Natural killer cell (primary cell): Measurements from ENCODE around the gene TMA7. TPM values are rescaled to one million over a fixed set of nuclear protein-coding genes. Genes with fewer than 3 reads are reported as not detected.

Source experiments
- ATAC-seq, 3 donors: fragments of 150-1000 bp in 2 of 3; fragments of 200-7000 bp in 1 of 3; cut with Tn5 transposase; 1 replicate in 1 of 3; 2 replicates in 2 of 3; pipeline ENCODE4 v1.10.0; 2021; ENCODE audit warnings: mild to moderate bottlenecking in 2 of 3, moderate library complexity in 2 of 3
- DNase-seq, 2 donors: peaks; one replicate each; pipeline versions ENCODE4 v3.0.0 to v3.0.0-alpha.2; 2013 to 2021; ENCODE audit warnings: mixed read lengths in 1 of 2
- H3K27ac ChIP-seq: one replicate; pipeline ENCODE4 v1.5.1; 2013; ENCODE audit warnings: mild to moderate bottlenecking, low read length
- H3K27me3 ChIP-seq: one replicate; pipeline ENCODE4 v1.6.1; 2013; ENCODE audit warnings: low read length; ENCODE audit not compliant: control insufficient read depth, insufficient read depth
- H3K36me3 ChIP-seq: one replicate; pipeline ENCODE4 v1.6.1; 2013; ENCODE audit warnings: low read length; ENCODE audit not compliant: control insufficient read depth, insufficient read depth
- H3K4me1 ChIP-seq: one replicate; pipeline ENCODE4 v1.6.1; 2013; ENCODE audit warnings: low read length; ENCODE audit not compliant: control insufficient read depth, insufficient read depth
- H3K4me3 ChIP-seq: one replicate; pipeline ENCODE4 v1.5.1; 2013; ENCODE audit warnings: low read length
- H3K9me3 ChIP-seq: one replicate; pipeline ENCODE4 v1.6.1; 2013; ENCODE audit warnings: low read length; ENCODE audit not compliant: control insufficient read depth, insufficient read depth
- H3K27ac Mint-ChIP-seq, 2 donors: one replicate each; pipeline ENCODE4 v1.8.0; 2022; ENCODE audit warnings: mild to moderate bottlenecking in 2 of 2, mixed read lengths in 2 of 2, moderate library complexity in 1 of 2
- H3K27me3 Mint-ChIP-seq, 2 donors: one replicate each; pipeline ENCODE4 v1.8.0; 2022; ENCODE audit warnings: low read depth in 2 of 2, mixed read lengths in 2 of 2
- H3K36me3 Mint-ChIP-seq: one replicate; pipeline ENCODE4 v1.8.0; 2022; ENCODE audit warnings: mixed read lengths
- H3K4me1 Mint-ChIP-seq, 2 donors: one replicate each; pipeline ENCODE4 v1.8.0; 2022; ENCODE audit warnings: mixed read lengths in 2 of 2
- H3K4me3 Mint-ChIP-seq: one replicate; pipeline ENCODE4 v1.8.0; 2022; ENCODE audit warnings: mild to moderate bottlenecking, moderate library complexity, mixed read lengths
- H3K9me3 Mint-ChIP-seq, 2 donors: one replicate each; pipeline ENCODE4 v1.8.0; 2022; ENCODE audit warnings: mixed read lengths in 2 of 2
- WGBS: methylation state at CpG from one replicate; pipeline ENCODE4 v1.1.7; 2013; ENCODE audit warnings: missing lambda C conversion rate; ENCODE audit not compliant: insufficient coverage; 5-methylcytosine and 5-hydroxymethylcytosine counted together
- intact Hi-C: fragments of 100-400 bp; cut with micrococcal nuclease; formaldehyde crosslinking; loops from one replicate; pipeline ENCODE4 v1.14.2; 2022
- total RNA-seq, 4 donors: library from RNA; stranded (reverse); fragments of 120-200 nt in 1 of 4; gene quantifications; one replicate each; pipeline versions ENCODE4 v1.2.3 to v1.2.4, GENCODE V29; 2013 to 2022
- TF ChIP-seq, protein P1 (sequence below): fragments of 200-600 bp; IDR thresholded peaks from one replicate; pipeline ENCODE4 v1.8.0; 2022; ENCODE audit warnings: antibody characterized with exemption

The TMA7 gene
- total RNA-seq, 3 donors from 2014 or later (not counting 1 experiment from before 2014, with no cell fraction given), result 192 to 239 (median 229) TPM

DNA sequence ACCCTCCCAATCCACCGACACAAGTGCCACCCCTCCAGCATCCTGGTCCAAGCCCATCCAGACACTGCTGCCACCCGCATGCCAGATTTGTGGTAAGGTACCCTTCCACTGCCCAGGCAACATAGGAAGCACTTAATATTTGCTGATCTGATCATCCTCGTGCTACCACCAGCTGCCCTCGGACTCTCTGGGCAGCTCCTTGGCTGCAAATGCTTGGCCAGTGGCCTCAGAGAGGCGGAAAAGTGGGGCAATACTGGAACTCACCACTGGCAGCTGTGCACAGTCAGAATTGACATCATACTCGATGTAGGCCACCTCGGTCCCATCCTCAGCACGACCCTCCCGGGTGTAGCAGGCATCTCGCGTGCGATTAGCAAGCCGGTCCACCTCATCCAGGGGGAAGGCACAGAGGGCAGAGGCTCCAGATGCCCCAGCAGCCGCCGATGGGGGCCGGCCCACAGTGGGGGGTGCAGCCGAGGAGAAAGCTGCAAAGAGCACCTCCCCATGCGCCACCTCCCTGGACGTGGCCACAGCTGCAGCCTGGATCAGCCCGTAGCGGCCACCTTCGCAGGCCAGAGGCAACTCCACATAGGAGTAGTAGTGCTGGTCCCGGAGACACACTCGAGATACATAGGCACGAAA is 16.7 kb upstream of the TMA7 start:
- no peaks in the 10 kb centered on the region for H3K9me3 ChIP-seq
- H3K4me1 Mint-ChIP-seq, result peaks cover 0 to 15% of the 10 kb centered on the region in 2 donors
- 92% methylated on average over 25 of the region's 25 CpGs for whole genome bisulfite sequencing
- H3K27me3 Mint-ChIP-seq, result peaks cover 0 to 5% of the 10 kb centered on the region in 2 donors
- no peak for ATAC-seq
- TF ChIP-seq, protein P1, sequence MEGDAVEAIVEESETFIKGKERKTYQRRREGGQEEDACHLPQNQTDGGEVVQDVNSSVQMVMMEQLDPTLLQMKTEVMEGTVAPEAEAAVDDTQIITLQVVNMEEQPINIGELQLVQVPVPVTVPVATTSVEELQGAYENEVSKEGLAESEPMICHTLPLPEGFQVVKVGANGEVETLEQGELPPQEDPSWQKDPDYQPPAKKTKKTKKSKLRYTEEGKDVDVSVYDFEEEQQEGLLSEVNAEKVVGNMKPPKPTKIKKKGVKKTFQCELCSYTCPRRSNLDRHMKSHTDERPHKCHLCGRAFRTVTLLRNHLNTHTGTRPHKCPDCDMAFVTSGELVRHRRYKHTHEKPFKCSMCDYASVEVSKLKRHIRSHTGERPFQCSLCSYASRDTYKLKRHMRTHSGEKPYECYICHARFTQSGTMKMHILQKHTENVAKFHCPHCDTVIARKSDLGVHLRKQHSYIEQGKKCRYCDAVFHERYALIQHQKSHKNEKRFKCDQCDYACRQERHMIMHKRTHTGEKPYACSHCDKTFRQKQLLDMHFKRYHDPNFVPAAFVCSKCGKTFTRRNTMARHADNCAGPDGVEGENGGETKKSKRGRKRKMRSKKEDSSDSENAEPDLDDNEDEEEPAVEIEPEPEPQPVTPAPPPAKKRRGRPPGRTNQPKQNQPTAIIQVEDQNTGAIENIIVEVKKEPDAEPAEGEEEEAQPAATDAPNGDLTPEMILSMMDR, result no peak
- H3K4me3 Mint-ChIP-seq, result no peak overlapping the region
- H3K27me3 ChIP-seq, result no peaks in the 10 kb centered on the region
- no peak for DNase-seq
- intact Hi-C loops, result no loop called here
- no peaks in the 10 kb centered on the region for H3K4me1 ChIP-seq
- no peaks in the 10 kb centered on the region for H3K9me3 Mint-ChIP-seq
- no peak overlapping the region for H3K4me3 ChIP-seq
- H3K36me3 ChIP-seq, result no peaks in the 10 kb centered on the region
- no peak overlapping the region for H3K27ac ChIP-seq
- no peak overlapping the region for H3K27ac Mint-ChIP-seq
- no peaks in the 10 kb centered on the region for H3K36me3 Mint-ChIP-seq

DNA sequence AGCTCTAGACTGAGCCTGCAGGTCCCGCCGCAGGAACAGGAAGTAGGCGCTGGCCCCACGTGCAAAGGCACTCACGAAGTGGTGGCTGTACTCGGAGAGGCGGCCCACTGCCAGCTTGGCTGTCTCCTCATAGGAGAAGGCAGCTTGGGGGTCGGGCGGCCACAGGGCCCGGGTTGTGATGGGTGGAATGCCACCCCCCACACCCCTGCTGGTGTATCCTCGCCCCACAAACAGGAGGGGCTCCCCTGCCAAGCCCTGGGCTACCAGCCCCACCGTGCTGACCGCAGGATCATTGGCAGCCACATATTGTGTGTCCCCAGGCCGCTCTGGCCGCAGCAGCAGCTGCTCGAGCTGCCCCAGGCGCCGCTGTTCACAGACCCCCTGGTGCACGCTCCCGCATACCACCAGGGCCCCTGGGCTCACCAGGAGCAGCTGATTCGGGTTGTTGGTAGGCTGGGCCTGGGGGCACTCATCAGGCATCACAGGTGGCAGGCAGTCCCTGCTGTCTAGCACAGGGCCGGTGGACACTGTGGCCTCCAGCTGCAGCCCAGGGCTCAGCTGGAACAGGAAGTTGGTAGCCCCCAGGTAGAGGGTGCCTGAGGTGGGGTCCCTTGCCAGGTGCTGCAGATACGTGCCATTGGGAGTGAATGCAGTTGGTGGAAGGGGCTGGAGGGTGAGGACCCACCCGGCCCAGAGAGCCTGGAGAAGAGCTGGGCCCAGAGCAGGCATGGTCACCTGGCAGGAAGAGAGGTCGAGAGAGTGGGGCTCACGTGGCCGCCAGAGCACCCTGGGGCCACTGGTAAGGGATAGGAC is 16.0 kb upstream of the TMA7 start:
- H3K9me3 ChIP-seq, result no peaks in the 10 kb centered on the region
- H3K36me3 ChIP-seq, result no peaks in the 10 kb centered on the region
- intact Hi-C loops, result no loop called here
- DNase-seq, result no peak
- H3K9me3 Mint-ChIP-seq, result no peaks in the 10 kb centered on the region
- TF ChIP-seq, protein P1, result no peak
- H3K27ac ChIP-seq, result no peak overlapping the region
- H3K36me3 Mint-ChIP-seq, result no peaks in the 10 kb centered on the region
- 93% methylated on average over 27 of the region's 27 CpGs for WGBS
- H3K27me3 ChIP-seq, result no peaks in the 10 kb centered on the region
- H3K27me3 Mint-ChIP-seq, result peaks cover 0 to 5% of the 10 kb centered on the region in 2 donors
- H3K4me3 ChIP-seq, result no peak overlapping the region
- ATAC-seq, result no peak
- H3K27ac Mint-ChIP-seq, result peak overlapping the region in 1 of 2 donors; percentile 13
- H3K4me1 ChIP-seq, result peaks cover 4% of the 10 kb centered on the region
- no peak overlapping the region for H3K4me3 Mint-ChIP-seq
- H3K4me1 Mint-ChIP-seq, result peaks cover 0 to 15% of the 10 kb centered on the region in 2 donors

DNA sequence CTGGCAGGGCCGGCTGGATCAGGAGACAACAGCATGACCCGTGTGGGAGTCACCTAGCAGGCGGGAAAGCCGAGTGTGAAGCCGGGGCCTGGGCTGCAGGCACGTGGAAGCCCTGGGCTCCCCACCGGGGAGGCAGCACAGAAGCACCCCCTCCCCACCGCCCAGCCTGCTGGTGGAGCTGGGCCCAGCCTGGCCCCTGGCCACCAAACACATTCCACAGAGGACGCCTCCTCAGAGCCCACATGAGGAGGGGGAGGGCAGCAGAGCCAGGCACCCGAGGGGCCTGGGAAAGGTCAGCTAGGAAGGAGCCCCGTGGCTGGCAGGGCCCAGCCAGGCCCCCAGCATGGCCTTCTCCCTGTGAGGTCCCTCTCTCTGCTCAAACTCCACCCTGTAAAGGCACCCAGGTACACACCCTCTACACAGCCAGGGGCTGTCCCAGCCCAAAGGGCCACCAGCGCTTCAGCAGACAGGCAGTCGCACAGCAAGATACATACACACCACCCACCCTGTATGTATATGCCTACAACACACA is 14.7 kb upstream of the TMA7 start:
- WGBS, result 90% methylated on average over 13 of the region's 13 CpGs
- Mint-ChIP-seq H3K27me3 (peaks cover 0 to 5% of the 10 kb centered on the region in 2 donors), H3K4me1 (peaks cover 0 to 22% of the 10 kb centered on the region in 2 donors), H3K4me3 (no peak overlapping the region), H3K9me3 (no peaks in the 10 kb centered on the region), H3K36me3 (no peaks in the 10 kb centered on the region), H3K27ac (no peak overlapping the region)
- Histone ChIP-seq H3K4me3 (no peak overlapping the region), H3K36me3 (no peaks in the 10 kb centered on the region), H3K9me3 (no peaks in the 10 kb centered on the region), H3K4me1 (peaks cover 11% of the 10 kb centered on the region), H3K27me3 (no peaks in the 10 kb centered on the region), H3K27ac (no peak overlapping the region)
- TF ChIP-seq, protein P1, result no peak
- DNase-seq (no peak), ATAC-seq (no peak)
- intact Hi-C loops, result no loop called here
